ENCODE measurements around the gene SPDYE4.

SPDYE4 gene

DNA sequence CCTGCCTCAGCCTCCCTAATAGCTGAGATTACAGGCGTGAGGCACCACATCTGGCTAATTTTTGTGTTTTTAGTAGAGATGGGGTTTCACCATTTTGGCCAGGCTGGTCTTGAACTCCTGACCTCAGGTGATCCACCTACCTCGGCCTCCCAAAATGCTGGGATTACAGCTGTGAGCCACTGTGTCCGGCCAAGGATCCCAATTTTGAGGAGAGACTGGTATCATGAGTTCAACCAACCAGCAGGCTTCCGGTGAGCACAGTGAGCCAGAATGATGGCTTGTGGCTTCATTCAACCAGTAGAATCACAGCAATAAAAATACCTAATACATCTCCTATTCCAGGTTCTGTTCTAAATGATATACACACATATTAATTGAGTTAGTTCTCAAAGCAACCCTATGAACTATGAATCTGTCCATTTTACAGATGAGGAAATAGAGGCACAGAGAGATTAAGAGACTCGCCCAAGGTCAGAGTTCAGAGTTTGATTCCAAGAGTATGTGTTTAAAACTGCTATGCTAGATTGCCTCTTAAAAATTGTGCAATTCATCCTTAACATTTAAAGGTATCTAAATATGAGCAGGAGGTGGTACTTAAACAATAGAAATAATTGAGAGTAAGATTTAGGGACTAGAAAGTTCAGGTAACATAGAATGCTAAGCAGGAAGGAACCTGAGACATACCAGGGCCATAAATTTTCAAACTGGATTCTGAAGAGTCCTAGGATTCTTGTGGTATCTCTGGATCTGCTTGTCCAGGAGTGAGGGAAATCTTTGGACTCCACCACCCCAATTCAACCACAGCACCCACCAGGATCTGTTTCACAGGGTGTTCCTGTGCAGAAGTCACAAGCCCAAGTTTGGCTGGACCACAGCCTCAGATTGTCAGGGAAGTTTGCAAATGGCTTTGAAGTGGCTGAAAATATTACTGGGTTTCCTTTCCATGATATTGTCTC is 38.8 kb downstream of the SPDYE4 start:
- TF ChIP-seq, protein P1, sequence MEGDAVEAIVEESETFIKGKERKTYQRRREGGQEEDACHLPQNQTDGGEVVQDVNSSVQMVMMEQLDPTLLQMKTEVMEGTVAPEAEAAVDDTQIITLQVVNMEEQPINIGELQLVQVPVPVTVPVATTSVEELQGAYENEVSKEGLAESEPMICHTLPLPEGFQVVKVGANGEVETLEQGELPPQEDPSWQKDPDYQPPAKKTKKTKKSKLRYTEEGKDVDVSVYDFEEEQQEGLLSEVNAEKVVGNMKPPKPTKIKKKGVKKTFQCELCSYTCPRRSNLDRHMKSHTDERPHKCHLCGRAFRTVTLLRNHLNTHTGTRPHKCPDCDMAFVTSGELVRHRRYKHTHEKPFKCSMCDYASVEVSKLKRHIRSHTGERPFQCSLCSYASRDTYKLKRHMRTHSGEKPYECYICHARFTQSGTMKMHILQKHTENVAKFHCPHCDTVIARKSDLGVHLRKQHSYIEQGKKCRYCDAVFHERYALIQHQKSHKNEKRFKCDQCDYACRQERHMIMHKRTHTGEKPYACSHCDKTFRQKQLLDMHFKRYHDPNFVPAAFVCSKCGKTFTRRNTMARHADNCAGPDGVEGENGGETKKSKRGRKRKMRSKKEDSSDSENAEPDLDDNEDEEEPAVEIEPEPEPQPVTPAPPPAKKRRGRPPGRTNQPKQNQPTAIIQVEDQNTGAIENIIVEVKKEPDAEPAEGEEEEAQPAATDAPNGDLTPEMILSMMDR (IDR thresholded peaks at IDR 0.05; ENCODE audit: control insufficient read depth, insufficient read depth, low read depth, low read length, missing control alignments): no peak
- no peak for DNase-seq (ENCODE audit: low read depth)
- H3K4me3 ChIP-seq (ENCODE audit: control insufficient read depth, low read depth, low read length): no peak overlapping the region

DNA sequence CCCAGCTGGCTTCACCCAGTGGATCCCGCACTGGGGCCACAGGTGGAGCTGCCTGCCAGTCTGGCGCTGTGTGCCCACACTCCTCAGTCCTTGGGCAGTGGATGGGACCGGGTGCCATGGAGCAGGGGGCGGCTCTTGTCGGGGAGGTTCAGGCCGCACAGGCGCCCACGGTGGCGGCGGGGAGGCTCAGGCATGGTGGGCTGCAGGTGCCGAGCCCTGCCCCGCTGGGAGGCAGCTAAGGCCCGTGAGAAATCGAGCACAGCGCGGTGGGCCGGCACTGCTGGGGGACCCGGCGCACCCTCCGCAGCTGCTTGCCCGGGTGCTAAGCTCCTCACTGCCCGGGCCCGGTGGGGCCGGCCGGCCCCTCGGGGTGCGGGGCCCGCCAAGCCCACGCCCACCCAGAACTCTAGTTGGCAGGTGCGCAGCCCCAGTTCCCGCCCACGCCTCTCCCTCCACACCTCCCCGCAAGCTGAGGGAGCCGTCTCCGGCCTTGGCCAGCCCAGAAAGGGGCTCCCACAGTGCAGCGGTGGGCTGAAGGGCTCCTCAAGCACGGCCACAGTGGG is 40.3 kb downstream of the SPDYE4 start:
- TF ChIP-seq, protein P1 (IDR thresholded peaks at IDR 0.05; ENCODE audit: control insufficient read depth, insufficient read depth, low read depth, low read length, missing control alignments): no peak
- H3K4me3 ChIP-seq (ENCODE audit: control insufficient read depth, low read depth, low read length): no peak overlapping the region
- DNase-seq (ENCODE audit: low read depth): no peak

DNA sequence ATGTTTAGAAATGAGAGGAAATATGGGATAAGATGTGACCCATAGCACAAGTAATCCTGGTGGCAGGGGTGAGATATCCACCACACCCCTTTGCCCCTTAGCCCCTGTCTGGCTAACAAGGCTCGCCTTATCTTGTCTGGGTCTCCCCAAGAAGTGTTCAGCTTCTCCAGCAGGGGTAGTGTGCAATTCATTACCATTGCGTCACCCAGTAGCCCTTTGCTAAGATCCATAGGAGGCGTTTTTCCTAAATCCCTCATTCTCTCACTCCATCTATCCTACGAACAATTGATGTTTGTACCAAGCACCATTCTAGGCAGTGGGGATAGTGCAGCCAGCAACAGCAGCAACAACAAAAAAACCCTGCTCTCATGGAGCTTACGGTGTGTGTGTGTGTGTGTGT is 44.5 kb downstream of the SPDYE4 start:
- no peak for DNase-seq (ENCODE audit: low read depth)
- TF ChIP-seq, protein P1 (IDR thresholded peaks at IDR 0.05; ENCODE audit: control insufficient read depth, insufficient read depth, low read depth, low read length, missing control alignments): no peak
- no peak overlapping the region for H3K4me3 ChIP-seq (ENCODE audit: control insufficient read depth, low read depth, low read length)

DNA sequence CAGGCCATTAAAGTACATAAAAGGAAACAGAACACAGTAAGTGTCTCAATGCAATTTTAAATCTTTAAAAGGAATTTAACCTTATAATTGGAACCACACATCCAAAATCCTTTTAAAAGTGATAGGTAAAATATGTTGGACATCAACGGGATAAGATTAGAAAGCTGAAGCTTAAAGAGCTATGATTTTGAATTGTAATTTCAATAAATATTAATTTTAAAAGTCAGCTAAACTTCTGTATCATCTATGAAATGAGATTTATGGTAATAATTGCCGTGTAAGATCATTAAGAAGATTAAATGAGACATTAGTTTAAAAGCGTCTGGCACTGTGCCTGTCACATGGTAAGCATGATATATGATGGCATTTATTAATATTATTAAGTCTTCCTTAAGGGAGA is 45.0 kb downstream of the SPDYE4 start:
- no peak for DNase-seq (ENCODE audit: low read depth)
- TF ChIP-seq, protein P1 (IDR thresholded peaks at IDR 0.05; ENCODE audit: control insufficient read depth, insufficient read depth, low read depth, low read length, missing control alignments): no peak
- no peak overlapping the region for H3K4me3 ChIP-seq (ENCODE audit: control insufficient read depth, low read depth, low read length)

DNA sequence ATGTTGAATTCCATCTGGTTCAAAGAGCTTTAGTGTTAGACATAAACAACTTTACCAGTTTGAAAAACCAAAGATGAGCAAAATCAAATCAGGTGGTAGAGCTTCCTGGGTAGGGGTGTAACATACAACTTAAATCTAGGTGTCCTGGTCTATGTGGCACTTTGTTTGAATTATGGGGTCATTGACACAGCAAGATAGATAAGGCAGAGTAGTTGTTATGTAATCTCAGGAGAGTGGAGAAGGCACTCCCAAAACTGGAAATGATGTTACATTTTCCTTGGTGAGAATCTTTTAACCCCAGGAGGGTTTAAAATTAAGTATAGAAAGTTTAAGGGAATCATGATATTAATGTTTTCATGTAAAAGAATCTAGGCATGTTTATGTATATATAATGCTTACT is 45.6 kb downstream of the SPDYE4 start:
- no peak for DNase-seq (ENCODE audit: low read depth)
- TF ChIP-seq, protein P1 (IDR thresholded peaks at IDR 0.05; ENCODE audit: control insufficient read depth, insufficient read depth, low read depth, low read length, missing control alignments): no peak
- no peak overlapping the region for H3K4me3 ChIP-seq (ENCODE audit: control insufficient read depth, low read depth, low read length)

DNA sequence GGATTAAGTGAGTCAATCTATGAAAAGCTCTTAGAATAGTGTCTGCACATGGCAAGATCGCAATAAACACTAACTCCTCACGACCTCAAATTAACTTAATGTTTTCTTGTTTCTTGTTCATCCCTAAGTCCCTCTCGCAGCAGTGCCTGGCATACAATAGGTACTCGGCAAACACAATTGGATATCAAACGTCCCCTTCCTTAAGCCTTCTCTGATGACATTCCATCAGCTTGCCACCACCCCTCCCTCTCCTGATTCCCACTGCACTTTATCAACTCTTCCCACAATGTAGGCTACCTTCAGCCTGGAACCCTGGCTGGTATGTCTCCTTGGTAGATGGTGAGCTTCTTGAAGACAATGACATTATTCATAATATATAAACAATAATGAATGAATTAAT is 47.1 kb downstream of the SPDYE4 start:
- TF ChIP-seq, protein P1 (IDR thresholded peaks at IDR 0.05; ENCODE audit: control insufficient read depth, insufficient read depth, low read depth, low read length, missing control alignments): no peak
- no peak for DNase-seq (ENCODE audit: low read depth)
- no peak overlapping the region for H3K4me3 ChIP-seq (ENCODE audit: control insufficient read depth, low read depth, low read length)

Measured in AG09309 (cell line).